Lower leg skin (tissue), 4 donors: ENCODE measurements around the gene CYP27B1. TPM values are rescaled to one million over a fixed set of nuclear protein-coding genes. Genes with fewer than 3 reads are reported as not detected.

Experiments
- DNase-seq, 2 donors: peaks; one replicate each; pipeline ENCODE4 v3.0.0-alpha.2; 2019; ENCODE audit warnings: low spot score in 2 of 2
- H3K4me3 ChIP-seq: fragments of 200-600 bp; sonication (generic); 2 replicates; pipeline ENCODE4 v1.5.1; 2017; ENCODE audit warnings: mild to moderate bottlenecking, low read depth; ENCODE audit not compliant: poor library complexity, severe bottlenecking
- CTCF ChIP-seq, 3 donors: fragments of 450-650 bp; IDR thresholded peaks; one replicate each; pipeline ENCODE4 v1.5.1; 2016; ENCODE audit warnings: antibody characterized with exemption in 3 of 3, mild to moderate bottlenecking in 3 of 3, moderate library complexity in 2 of 3
- POLR2A ChIP-seq, 2 donors: fragments of 450-650 bp; IDR thresholded peaks; one replicate each; pipeline ENCODE4 v1.6.1; 2016 to 2017; ENCODE audit warnings: antibody characterized with exemption in 2 of 2, mild to moderate bottlenecking in 1 of 2, moderate library complexity in 1 of 2
- WGBS, 2 donors: methylation state at CpG; one replicate each; pipeline ENCODE4 v1.1.5; 2018; 5-methylcytosine and 5-hydroxymethylcytosine counted together
- intact Hi-C: fragments of 100-400 bp; cut with DNase I; formaldehyde crosslinking; loops from one replicate; pipeline ENCODE4 v1.15.0; 2023; ENCODE audit warnings: low total_unique reads
- total RNA-seq, 4 donors: library from RNA; depleted of rRNA; stranded (reverse); fragments of >200 nt; gene quantifications; one replicate each; pipeline ENCODE4 v1.1.0, GENCODE V29; 2016

Gene CYP27B1
- total RNA-seq, 4 donors from 2014 or later: 0.72 to 6.4 (median 1.7) TPM

- peak; percentile 65 to 94 for DNase-seq
- H3K4me3 ChIP-seq: peak within 1 kb of the TSS; percentile 45
- 1 to 2% methylated on average over 17 of the region's 41 CpGs for WGBS, 2 donors
- TF ChIP-seq CTCF (IDR thresholded peaks at IDR 0.05): no peak
- TF ChIP-seq POLR2A (IDR thresholded peaks at IDR 0.05): no peak
- intact Hi-C loops: no loop called here
Measured at GRCh38 chr12:57754411-57755193, 12.3 kb downstream of the CYP27B1 start, which contains the start of gene MARCHF9. Gene MARCHF9 (plus strand): TSS chr12:57755103. CDS start chr12:57755529, 426 bp downstream.

GRCh38 chr12:57753756-57754337 is 13.0 kb downstream of the CYP27B1 start:
- intact Hi-C loops: no loop called here
- 20 to 30% methylated on average over 1 of the region's 1 CpG for WGBS, 2 donors
- H3K4me3 ChIP-seq: no peak overlapping the region
- TF ChIP-seq POLR2A (IDR thresholded peaks at IDR 0.05) (no peak), CTCF (IDR thresholded peaks at IDR 0.05) (no peak)
- no peak for DNase-seq

- WGBS, 2 donors: 1 to 2% methylated on average over 5 of the region's 5 CpGs
Measured at GRCh38 chr12:57752668-57753000, 14.2 kb downstream of the CYP27B1 start.

DNA sequence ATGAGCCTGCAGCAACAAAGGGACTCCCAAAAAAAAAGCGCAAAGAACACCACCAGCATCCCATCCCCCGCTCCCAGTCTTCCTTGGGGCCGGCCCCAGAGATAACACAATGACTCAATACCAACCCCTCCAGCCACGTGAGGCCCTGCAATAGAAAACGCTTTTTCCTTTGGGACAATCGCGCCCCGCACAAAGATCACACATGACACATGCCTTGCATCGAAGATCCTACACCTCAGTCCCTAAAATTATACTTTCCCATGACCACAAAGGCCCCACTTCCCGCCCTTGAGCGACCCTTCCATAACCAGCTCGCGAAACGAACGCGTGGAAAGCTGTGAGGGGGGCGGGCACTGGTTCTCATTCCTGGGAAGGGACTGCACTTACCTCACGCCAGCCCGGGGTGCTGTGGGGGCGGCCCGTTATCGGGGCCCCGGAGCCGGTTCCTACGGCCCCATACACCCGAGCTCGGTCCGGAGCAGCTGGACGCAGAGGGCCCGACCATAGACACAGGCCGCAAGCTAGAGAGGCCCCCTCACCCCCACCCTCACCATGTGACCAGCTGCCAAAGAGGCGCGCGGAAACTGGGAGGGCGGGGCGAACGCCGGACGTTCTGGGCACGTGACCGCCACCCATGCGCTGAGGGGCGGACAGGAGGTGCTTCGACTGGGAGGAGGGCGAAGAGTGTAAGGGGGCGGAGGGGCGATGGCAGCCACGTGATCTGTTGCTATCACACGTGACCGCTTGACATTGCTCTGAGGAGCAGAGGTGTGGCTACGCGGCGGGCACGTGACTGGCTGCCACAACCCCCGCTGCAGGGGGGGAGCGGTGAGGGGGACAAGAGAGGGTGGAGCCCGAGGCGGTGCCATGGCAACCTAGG is 14.8 kb downstream of the CYP27B1 start, which contains the start of gene CDK4:
Gene CDK4 (minus strand): TSS at position 523 of the 880 bp plus-strand sequence. CDS start 593 bp downstream, outside the sequence.
- intact Hi-C loops: no loop called here
- TF ChIP-seq CTCF (IDR thresholded peaks at IDR 0.05) (peak in 1 of 3 donors; percentile 50), POLR2A (IDR thresholded peaks at IDR 0.05) (no peak)
- peak; percentile 100 for DNase-seq
- WGBS, 2 donors: 1 to 2% methylated on average over 20 to 40 of the region's 58 CpGs
- H3K4me3 ChIP-seq: peak within 1 kb of the TSS; percentile 54

More at GRCh38 chr12:57752668-57753000, 14.2 kb downstream of the CYP27B1 start:
- no peak overlapping the region for H3K4me3 ChIP-seq
- TF ChIP-seq CTCF (IDR thresholded peaks at IDR 0.05) (no peak), POLR2A (IDR thresholded peaks at IDR 0.05) (no peak)
- intact Hi-C loops: no loop called here
- no peak for DNase-seq

DNA sequence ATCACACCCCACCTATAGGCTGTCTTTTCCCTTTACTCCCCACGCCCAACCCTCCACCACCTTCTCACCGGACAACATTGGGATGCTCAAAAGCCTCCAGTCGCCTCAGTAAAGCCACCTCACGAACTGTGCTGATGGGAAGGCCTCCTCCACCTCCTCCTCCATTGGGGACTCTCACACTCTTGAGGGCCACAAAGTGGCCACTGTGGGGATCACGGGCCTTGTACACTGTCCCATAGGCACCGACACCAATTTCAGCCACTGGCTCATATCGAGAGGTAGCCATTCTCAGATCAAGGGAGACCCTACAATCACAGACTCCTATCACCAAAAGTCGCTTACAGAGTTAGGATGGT is 15.5 kb downstream of the CYP27B1 start:
- no peak for TF ChIP-seq POLR2A (IDR thresholded peaks at IDR 0.05)
- no peak for TF ChIP-seq CTCF (IDR thresholded peaks at IDR 0.05)

More for the DNA sequence above, 15.5 kb downstream of the CYP27B1 start:
- peak in 1 of 2 donors; percentile 86 for DNase-seq
- intact Hi-C loops: no loop called here
- H3K4me3 ChIP-seq: peak overlapping the region; percentile 54
- 9 to 12% methylated on average over 8 of the region's 8 CpGs for WGBS, 2 donors
